Body of pancreas (tissue), 4 donors: ENCODE results near the gene COL5A1. TPM values are rescaled to one million over a fixed set of nuclear protein-coding genes. Genes with fewer than 3 reads are reported as not detected.

Source experiments
- ATAC-seq: fragments of 150-250 bp; one replicate; pipeline ENCODE4 v1.9.1; 2016
- DNase-seq, 4 donors: peaks; one replicate each; pipeline ENCODE4 v3.0.0-alpha.2; 2019
- H3K27ac ChIP-seq, 4 donors: fragments of 200-600 bp; sonication (generic); 1 replicate in 3 of 4; 2 replicates in 1 of 4; pipeline versions ENCODE4 v1.5.1 to v1.6.1; 2016 to 2019; ENCODE audit warnings: mild to moderate bottlenecking in 1 of 4, mixed read lengths in 1 of 4, moderate library complexity in 1 of 4
- H3K27me3 ChIP-seq, 2 donors: fragments of 200-600 bp; sonication (generic); one replicate each; pipeline ENCODE4 v1.6.0; 2016; ENCODE audit warnings: mild to moderate bottlenecking in 1 of 2
- H3K36me3 ChIP-seq, 2 donors: fragments of 200-600 bp; sonication (generic); replicated peaks in 1 of 2; 2 replicates each; pipeline ENCODE4 v1.5.1; 2016; ENCODE audit warnings: low read depth in 2 of 2; ENCODE audit not compliant: insufficient read depth in 1 of 2
- H3K4me1 ChIP-seq: fragments of 200-600 bp; sonication (generic); one replicate; pipeline ENCODE4 v1.6.0; 2016
- H3K4me3 ChIP-seq, 2 donors: fragments of 200-600 bp; sonication (generic); 1 replicate in 1 of 2; 2 replicates in 1 of 2; pipeline ENCODE4 v1.5.1; 2016 to 2019
- H3K9me3 ChIP-seq, 3 donors: fragments of 200-600 bp; sonication (generic); 1 replicate in 2 of 3; 2 replicates in 1 of 3; pipeline ENCODE4 v1.5.1; 2016
- POLR2A ChIP-seq, 3 donors: fragments of 450-650 bp; IDR thresholded peaks; one replicate each; pipeline ENCODE4 v1.6.1; 2016; ENCODE audit warnings: antibody characterized with exemption in 3 of 3, mild to moderate bottlenecking in 2 of 3
- WGBS, 2 donors: methylation state at CpG; one replicate each; pipeline ENCODE4 v1.1.5; 2017; 5-methylcytosine and 5-hydroxymethylcytosine counted together
- intact Hi-C: fragments of 100-400 bp; cut with DNase I; formaldehyde crosslinking; loops from one replicate; pipeline ENCODE4 v1.15.1; 2023
- total RNA-seq, 2 donors: library from RNA; depleted of rRNA; stranded (reverse); fragments of >200 nt; gene quantifications; one replicate each; pipeline ENCODE4 v1.1.0, GENCODE V29; 2016
- TF ChIP-seq, protein P1 (sequence below), 7 experiments: fragments of 450-650 bp in 4 of 7; fragments of 200-600 bp in 3 of 7; sonication (generic) in 3 of 7; IDR thresholded peaks; one replicate each; pipeline ENCODE4 v1.5.1; 2016 to 2019; ENCODE audit warnings: antibody characterized with exemption in 7 of 7

Gene COL5A1
- total RNA-seq, 2 donors from 2014 or later = 7.0 to 14.5 TPM

DNA sequence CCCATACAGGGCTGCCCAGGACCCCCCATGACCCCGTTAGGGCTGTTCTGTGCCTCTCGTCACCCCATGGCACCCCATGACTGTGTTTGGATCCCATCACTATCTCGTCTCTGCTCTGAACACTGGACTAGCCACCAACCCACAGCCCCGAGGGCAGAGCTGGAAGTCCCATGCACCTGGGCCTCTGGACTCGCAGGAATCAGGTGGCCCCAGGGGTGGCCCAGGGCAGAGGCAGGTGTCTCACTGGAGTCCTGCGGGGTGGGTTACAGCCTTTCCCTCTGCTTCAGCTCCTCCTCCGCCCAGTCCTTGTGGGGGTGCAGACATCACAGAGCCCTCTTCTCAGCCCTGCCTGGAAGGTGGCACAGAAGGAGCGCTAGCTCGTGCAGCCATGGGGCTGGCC lies 79.7 kb downstream of the COL5A1 start:
- Histone ChIP-seq H3K4me1 (no peaks in the 10 kb centered on the region), H3K27ac (no peak overlapping the region), H3K4me3 (no peak overlapping the region), H3K36me3 (no peaks in the 10 kb centered on the region), H3K9me3 (no peaks in the 10 kb centered on the region), H3K27me3 (no peaks in the 10 kb centered on the region)
- no peak for DNase-seq
- ATAC-seq = no peak
- 60 to 64% methylated on average over 4 to 9 of the region's 9 CpGs for WGBS, 2 donors
- no peak for TF ChIP-seq POLR2A (IDR thresholded peaks at IDR 0.05)
- TF ChIP-seq, protein P1, sequence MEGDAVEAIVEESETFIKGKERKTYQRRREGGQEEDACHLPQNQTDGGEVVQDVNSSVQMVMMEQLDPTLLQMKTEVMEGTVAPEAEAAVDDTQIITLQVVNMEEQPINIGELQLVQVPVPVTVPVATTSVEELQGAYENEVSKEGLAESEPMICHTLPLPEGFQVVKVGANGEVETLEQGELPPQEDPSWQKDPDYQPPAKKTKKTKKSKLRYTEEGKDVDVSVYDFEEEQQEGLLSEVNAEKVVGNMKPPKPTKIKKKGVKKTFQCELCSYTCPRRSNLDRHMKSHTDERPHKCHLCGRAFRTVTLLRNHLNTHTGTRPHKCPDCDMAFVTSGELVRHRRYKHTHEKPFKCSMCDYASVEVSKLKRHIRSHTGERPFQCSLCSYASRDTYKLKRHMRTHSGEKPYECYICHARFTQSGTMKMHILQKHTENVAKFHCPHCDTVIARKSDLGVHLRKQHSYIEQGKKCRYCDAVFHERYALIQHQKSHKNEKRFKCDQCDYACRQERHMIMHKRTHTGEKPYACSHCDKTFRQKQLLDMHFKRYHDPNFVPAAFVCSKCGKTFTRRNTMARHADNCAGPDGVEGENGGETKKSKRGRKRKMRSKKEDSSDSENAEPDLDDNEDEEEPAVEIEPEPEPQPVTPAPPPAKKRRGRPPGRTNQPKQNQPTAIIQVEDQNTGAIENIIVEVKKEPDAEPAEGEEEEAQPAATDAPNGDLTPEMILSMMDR (IDR thresholded peaks at IDR 0.05) = no peak
- intact Hi-C loops = no loop called here

DNA sequence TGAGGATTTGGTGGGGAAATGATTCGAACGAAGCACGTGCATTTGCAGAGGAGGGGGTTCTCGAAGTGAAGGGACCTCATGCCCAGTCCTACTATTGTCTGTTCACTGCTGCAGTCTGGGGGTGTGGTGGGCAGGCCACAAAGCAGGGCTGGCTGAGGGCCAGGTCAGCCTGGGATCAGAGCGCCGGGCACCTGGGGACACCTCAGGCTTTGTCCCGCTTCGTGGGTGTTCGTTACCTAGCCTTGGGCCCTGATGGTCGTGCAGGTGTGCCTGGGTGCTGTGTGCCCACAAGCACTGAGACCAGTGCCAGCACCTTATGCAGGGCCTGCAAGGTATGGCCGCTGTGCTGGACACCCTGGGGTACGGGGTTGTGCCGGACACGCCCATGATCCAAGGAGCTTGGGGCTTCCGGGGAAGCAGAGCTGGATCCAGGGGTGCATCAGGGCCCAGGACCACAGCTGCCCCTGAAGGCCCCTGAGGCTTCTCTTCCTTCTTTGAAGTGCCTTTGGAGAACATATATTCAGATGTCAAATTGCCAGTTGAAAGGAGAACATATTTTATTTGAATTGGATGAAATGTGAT lies 80.6 kb downstream of the COL5A1 start:
- Histone ChIP-seq H3K27me3 (no peaks in the 10 kb centered on the region), H3K9me3 (no peaks in the 10 kb centered on the region), H3K4me1 (no peaks in the 10 kb centered on the region), H3K27ac (no peak overlapping the region), H3K36me3 (no peaks in the 10 kb centered on the region), H3K4me3 (no peak overlapping the region)
- TF ChIP-seq, protein P1 (IDR thresholded peaks at IDR 0.05) = no peak
- no peak for TF ChIP-seq POLR2A (IDR thresholded peaks at IDR 0.05)
- WGBS, 2 donors = 63 to 65% methylated on average over 3 to 15 of the region's 15 CpGs
- DNase-seq (no peak), ATAC-seq (no peak)
- intact Hi-C loops = no loop called here

DNA sequence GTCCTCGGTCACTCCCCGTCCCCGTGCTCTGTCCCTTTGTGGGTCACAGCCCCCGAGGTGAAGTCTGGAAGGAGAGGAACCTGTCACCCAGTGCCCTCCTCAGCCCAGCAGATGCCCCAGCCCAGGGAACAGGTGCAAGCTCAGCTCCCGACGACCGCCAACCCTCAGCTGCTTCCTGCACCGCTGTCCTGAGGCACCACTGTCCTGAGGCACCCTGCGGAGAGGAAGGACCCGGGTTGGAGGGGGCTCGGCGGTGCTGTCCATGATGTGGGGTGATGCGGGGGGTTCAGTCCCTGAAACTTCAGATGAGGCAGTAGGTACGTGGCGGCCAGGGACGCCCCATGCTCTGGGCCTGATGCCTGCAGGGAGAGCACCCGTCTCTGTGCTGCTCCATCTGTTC lies 81.4 kb downstream of the COL5A1 start:
- H3K27me3 ChIP-seq = no peaks in the 10 kb centered on the region
- no peaks in the 10 kb centered on the region for H3K9me3 ChIP-seq
- H3K27ac ChIP-seq = no peak overlapping the region
- H3K36me3 ChIP-seq = no peaks in the 10 kb centered on the region
- TF ChIP-seq POLR2A (IDR thresholded peaks at IDR 0.05) = no peak
- TF ChIP-seq, protein P1 (IDR thresholded peaks at IDR 0.05) = no peak
- 42 to 65% methylated on average over 6 to 13 of the region's 17 CpGs for WGBS, 2 donors
- intact Hi-C loops = no loop called here
- no peak overlapping the region for H3K4me3 ChIP-seq
- H3K4me1 ChIP-seq = no peaks in the 10 kb centered on the region
- ATAC-seq = no peak
- no peak for DNase-seq

DNA sequence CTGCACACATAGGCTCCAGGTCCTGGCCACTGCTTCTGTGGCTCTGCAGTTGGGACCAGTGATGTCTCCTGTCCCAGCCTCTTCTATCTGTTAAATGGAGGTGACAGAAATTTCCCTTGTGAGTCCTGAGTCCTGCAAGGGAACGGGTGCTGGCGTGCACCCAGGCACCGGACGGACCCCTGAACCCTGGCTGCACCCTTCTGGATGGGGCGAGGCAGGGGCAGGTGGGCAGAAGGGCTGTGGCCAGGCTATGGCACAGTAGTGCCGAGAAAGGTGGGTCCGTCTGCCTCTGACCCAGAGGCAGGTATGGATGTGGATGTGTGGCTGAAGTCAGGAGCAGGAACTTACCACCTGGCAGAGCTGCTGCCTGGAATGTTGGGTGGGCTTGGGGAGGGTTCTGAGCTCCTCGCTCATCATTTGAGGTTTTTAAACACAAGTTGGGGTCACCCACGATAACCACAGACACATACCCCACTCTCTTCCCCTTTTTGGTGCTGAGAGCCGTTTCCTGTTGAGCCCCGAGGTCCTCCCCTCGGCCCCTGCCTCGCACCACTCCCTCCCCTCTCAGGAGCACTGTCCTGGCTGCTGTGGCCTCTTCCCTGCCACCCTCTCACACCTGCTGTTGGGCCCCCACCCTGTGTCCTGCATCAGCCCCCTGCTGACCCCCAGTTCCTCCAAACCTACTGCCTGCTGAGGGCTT lies 82.0 kb downstream of the COL5A1 start:
- no peak for TF ChIP-seq POLR2A (IDR thresholded peaks at IDR 0.05)
- TF ChIP-seq, protein P1 (IDR thresholded peaks at IDR 0.05) = no peak
- Histone ChIP-seq H3K27me3 (no peaks in the 10 kb centered on the region), H3K4me3 (no peak overlapping the region), H3K27ac (no peak overlapping the region), H3K9me3 (no peaks in the 10 kb centered on the region), H3K36me3 (no peaks in the 10 kb centered on the region), H3K4me1 (no peaks in the 10 kb centered on the region)
- ATAC-seq (no peak), DNase-seq (no peak)
- intact Hi-C loops = no loop called here
- 38 to 48% methylated on average over 11 to 13 of the region's 13 CpGs for WGBS, 2 donors
